Gastroesophageal sphincter (tissue), 3 donors: Measurements from ENCODE around the gene SH3RF3.

ENCODE experiments used
- POLR2A ChIP-seq, 2 donors: fragments of 450-650 bp; IDR thresholded peaks; one replicate each; pipeline ENCODE4 v1.6.1; 2017; ENCODE audit warnings: antibody characterized with exemption in 2 of 2, mild to moderate bottlenecking in 2 of 2, moderate library complexity in 1 of 2
- TF ChIP-seq, protein P1 (sequence below), 4 experiments: fragments of 200-600 bp in 2 of 4; fragments of 450-650 bp in 2 of 4; sonication (generic) in 1 of 4; IDR thresholded peaks; one replicate each; pipeline ENCODE4 v1.5.1; 2017 to 2019; ENCODE audit warnings: antibody characterized with exemption in 4 of 4, mild to moderate bottlenecking in 2 of 4, moderate library complexity in 2 of 4

DNA sequence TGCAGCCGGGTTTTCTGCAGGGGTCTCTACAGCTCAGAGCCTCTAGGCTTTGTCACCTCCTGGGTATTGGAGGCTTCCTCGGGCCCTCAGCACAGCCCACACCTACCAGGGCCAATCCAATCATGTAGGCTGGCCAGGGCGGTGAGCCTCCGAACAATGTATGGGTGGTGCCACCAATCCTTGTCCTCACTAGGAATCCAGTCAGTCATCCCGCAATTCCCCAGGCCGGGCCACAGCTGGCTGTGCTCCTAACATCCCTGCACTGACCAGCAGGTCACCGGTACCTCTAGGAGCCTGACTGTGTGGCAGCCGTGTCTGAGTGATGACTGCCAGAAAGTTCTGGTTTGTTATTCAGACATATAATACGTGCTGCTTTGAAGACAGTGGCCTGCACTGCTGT, 129.4 kb downstream of the SH3RF3 start:
- TF ChIP-seq, protein P1, sequence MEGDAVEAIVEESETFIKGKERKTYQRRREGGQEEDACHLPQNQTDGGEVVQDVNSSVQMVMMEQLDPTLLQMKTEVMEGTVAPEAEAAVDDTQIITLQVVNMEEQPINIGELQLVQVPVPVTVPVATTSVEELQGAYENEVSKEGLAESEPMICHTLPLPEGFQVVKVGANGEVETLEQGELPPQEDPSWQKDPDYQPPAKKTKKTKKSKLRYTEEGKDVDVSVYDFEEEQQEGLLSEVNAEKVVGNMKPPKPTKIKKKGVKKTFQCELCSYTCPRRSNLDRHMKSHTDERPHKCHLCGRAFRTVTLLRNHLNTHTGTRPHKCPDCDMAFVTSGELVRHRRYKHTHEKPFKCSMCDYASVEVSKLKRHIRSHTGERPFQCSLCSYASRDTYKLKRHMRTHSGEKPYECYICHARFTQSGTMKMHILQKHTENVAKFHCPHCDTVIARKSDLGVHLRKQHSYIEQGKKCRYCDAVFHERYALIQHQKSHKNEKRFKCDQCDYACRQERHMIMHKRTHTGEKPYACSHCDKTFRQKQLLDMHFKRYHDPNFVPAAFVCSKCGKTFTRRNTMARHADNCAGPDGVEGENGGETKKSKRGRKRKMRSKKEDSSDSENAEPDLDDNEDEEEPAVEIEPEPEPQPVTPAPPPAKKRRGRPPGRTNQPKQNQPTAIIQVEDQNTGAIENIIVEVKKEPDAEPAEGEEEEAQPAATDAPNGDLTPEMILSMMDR (IDR thresholded peaks at IDR 0.05) = no peak
- TF ChIP-seq POLR2A (IDR thresholded peaks at IDR 0.05) = no peak
